OCI-LY7 (cell line): ENCODE measurements around the gene TYW5.

Experiments
- EZH2phosphoT487 ChIP-seq: fragments of 200-600 bp; sonication (generic); IDR thresholded peaks from 2 replicates; pipeline ENCODE4 v1.6.1; 2018; ENCODE audit warnings: low read depth, borderline replicate concordance, mild to moderate bottlenecking, mixed run types, antibody characterized with exemption, low read length, moderate library complexity, mixed read lengths
- TF ChIP-seq, protein P1 (sequence below): fragments of 200-600 bp; sonication (generic); conservative IDR thresholded peaks from 2 replicates; pipeline ENCODE4 v1.5.1; 2014; ENCODE audit warnings: mild to moderate bottlenecking, antibody characterized with exemption, low read length, moderate library complexity, mixed read lengths

DNA sequence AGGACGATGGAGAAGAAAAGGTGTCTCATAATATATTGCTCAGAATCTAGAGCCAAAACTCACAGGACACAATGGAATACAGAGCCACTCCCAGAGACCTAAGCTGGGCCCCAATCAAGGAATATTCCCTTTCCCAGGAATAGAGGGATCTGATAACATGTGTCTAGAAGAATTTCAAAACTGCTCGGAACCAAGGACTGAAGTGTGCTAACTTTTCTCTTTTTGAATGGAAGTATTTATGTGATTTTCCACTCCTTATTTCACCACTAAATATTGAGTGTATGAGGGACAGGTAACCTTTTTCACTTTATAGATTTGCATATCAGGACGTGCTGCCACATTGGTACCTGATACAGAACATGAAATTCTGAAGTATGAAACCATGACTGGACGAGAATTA is 53.3 kb downstream of the TYW5 start:
- TF ChIP-seq, protein P1, sequence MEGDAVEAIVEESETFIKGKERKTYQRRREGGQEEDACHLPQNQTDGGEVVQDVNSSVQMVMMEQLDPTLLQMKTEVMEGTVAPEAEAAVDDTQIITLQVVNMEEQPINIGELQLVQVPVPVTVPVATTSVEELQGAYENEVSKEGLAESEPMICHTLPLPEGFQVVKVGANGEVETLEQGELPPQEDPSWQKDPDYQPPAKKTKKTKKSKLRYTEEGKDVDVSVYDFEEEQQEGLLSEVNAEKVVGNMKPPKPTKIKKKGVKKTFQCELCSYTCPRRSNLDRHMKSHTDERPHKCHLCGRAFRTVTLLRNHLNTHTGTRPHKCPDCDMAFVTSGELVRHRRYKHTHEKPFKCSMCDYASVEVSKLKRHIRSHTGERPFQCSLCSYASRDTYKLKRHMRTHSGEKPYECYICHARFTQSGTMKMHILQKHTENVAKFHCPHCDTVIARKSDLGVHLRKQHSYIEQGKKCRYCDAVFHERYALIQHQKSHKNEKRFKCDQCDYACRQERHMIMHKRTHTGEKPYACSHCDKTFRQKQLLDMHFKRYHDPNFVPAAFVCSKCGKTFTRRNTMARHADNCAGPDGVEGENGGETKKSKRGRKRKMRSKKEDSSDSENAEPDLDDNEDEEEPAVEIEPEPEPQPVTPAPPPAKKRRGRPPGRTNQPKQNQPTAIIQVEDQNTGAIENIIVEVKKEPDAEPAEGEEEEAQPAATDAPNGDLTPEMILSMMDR: no peak
- TF ChIP-seq EZH2phosphoT487: no peak
